Endodermal cell (in vitro differentiated cells): Measurements from ENCODE around the gene RHD. TPM values are rescaled to one million over a fixed set of nuclear protein-coding genes. Genes with fewer than 3 reads are reported as not detected.

Experiments used
- DNase-seq: peaks from one replicate; pipeline ENCODE4 v3.0.0-alpha.2; 2017
- H3K27ac ChIP-seq: 2 replicates; pipeline ENCODE4 v1.5.1; 2013; ENCODE audit warnings: mild to moderate bottlenecking, low read depth, low read length, moderate library complexity
- H3K27me3 ChIP-seq: 2 replicates; pipeline ENCODE4 v1.6.1; 2013; ENCODE audit warnings: mild to moderate bottlenecking, low read length, moderate library complexity; ENCODE audit not compliant: insufficient read depth, control insufficient read depth, poor library complexity, severe bottlenecking
- H3K36me3 ChIP-seq: 2 replicates; pipeline ENCODE4 v1.7.0; 2013; ENCODE audit warnings: mild to moderate bottlenecking, low read length, moderate library complexity; ENCODE audit not compliant: control insufficient read depth, insufficient read depth
- H3K4me1 ChIP-seq: one replicate; pipeline ENCODE4 v1.7.0; 2013; ENCODE audit warnings: low read length; ENCODE audit not compliant: control insufficient read depth, insufficient read depth
- H3K4me3 ChIP-seq: 2 replicates; pipeline ENCODE4 v1.5.1; 2013; ENCODE audit warnings: mild to moderate bottlenecking, low read length, moderate library complexity
- H3K9ac ChIP-seq: 2 replicates; pipeline ENCODE4 v1.6.1; 2013; ENCODE audit warnings: mild to moderate bottlenecking, low read length, moderate library complexity; ENCODE audit not compliant: poor library complexity, severe bottlenecking; ENCODE audit errors: extremely low read depth
- H3K9me3 ChIP-seq: 2 replicates; pipeline ENCODE4 v1.6.1; 2013; ENCODE audit warnings: mild to moderate bottlenecking, low read length, moderate library complexity; ENCODE audit not compliant: control insufficient read depth
- H3K27ac Mint-ChIP-seq: 2 replicates; pipeline ENCODE4 v1.8.0; 2020; ENCODE audit warnings: mixed read lengths
- H3K27me3 Mint-ChIP-seq: 2 replicates; pipeline ENCODE4 v1.8.0; 2021; ENCODE audit warnings: mild to moderate bottlenecking, mixed read lengths; ENCODE audit not compliant: insufficient read depth
- H3K36me3 Mint-ChIP-seq: 2 replicates; pipeline ENCODE4 v1.8.0; 2020; ENCODE audit warnings: low read depth, mixed read lengths
- H3K4me1 Mint-ChIP-seq: 2 replicates; pipeline ENCODE4 v1.8.0; 2020; ENCODE audit warnings: mixed read lengths
- H3K4me3 Mint-ChIP-seq: 2 replicates; pipeline ENCODE4 v1.8.0; 2020; ENCODE audit warnings: mild to moderate bottlenecking, moderate library complexity, mixed read lengths
- H3K9me3 Mint-ChIP-seq: 2 replicates; pipeline ENCODE4 v1.8.0; 2020; ENCODE audit warnings: mild to moderate bottlenecking, mixed read lengths
- WGBS, 2 experiments: methylation state at CpG; one replicate each; pipeline versions ENCODE4 v1.1.5 to v1.1.7; 2013; ENCODE audit warnings: missing lambda C conversion rate in 2 of 2, mixed read lengths in 1 of 2; ENCODE audit not compliant: insufficient coverage in 1 of 2, insufficient read length in 1 of 2; 5-methylcytosine and 5-hydroxymethylcytosine counted together
- total RNA-seq, 2 donors: library from RNA; stranded (reverse); fragmentation: NEBNext Ultra II Directional in 1 of 2; extraction: Animal tissue kit (Norgen Biotek cat#: 25700) in 1 of 2; gene quantifications; 2 replicates in 1 of 2; 3 replicates in 1 of 2; pipeline ENCODE4 v1.2.1, GENCODE V29; 2021
- TF ChIP-seq, protein P1 (sequence below): fragments of 200-600 bp; sonication (generic); conservative IDR thresholded peaks from 2 replicates; pipeline ENCODE4 v1.5.0; 2021; ENCODE audit warnings: antibody characterized with exemption, mild to moderate bottlenecking

RHD gene
- total RNA-seq, 2 donors from 2014 or later, result not detected

DNA sequence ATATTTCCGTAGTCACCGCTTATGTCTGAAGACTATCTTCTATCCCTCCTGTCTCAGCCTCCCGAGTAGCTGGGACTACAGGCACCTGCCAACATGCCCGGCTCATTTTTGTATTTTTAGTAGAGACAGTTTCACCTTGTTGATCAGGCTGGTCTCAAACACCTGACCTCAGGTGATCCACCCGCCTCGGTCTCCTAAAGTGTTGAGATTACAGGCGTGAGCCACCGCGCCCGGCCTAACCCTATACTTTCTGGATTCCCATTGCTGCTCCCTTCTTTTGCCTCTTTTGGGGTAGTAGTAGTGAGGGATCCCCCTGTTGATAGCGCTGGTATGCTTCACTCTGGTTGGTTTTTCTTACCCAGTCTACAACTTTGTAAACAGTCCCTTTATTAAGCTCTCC, 34.3 kb upstream of the RHD start:
- H3K27me3 ChIP-seq, result no peaks in the 10 kb centered on the region
- no peak for DNase-seq
- Mint-ChIP-seq H3K4me1 (peaks cover 15% of the 10 kb centered on the region), H3K4me3 (no peak overlapping the region), H3K27ac (no peak overlapping the region), H3K36me3 (peaks cover 29% of the 10 kb centered on the region), H3K27me3 (no peaks in the 10 kb centered on the region), H3K9me3 (no peaks in the 10 kb centered on the region)
- TF ChIP-seq, protein P1, sequence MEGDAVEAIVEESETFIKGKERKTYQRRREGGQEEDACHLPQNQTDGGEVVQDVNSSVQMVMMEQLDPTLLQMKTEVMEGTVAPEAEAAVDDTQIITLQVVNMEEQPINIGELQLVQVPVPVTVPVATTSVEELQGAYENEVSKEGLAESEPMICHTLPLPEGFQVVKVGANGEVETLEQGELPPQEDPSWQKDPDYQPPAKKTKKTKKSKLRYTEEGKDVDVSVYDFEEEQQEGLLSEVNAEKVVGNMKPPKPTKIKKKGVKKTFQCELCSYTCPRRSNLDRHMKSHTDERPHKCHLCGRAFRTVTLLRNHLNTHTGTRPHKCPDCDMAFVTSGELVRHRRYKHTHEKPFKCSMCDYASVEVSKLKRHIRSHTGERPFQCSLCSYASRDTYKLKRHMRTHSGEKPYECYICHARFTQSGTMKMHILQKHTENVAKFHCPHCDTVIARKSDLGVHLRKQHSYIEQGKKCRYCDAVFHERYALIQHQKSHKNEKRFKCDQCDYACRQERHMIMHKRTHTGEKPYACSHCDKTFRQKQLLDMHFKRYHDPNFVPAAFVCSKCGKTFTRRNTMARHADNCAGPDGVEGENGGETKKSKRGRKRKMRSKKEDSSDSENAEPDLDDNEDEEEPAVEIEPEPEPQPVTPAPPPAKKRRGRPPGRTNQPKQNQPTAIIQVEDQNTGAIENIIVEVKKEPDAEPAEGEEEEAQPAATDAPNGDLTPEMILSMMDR, result no peak
- no peak overlapping the region for H3K27ac ChIP-seq
- peaks cover 31% of the 10 kb centered on the region for H3K36me3 ChIP-seq
- WGBS, 2 experiments, result 92 to 97% methylated on average over 5 to 11 of the region's 11 CpGs
- H3K9ac ChIP-seq, result no peak overlapping the region
- H3K4me3 ChIP-seq, result no peak overlapping the region
- no peaks in the 10 kb centered on the region for H3K9me3 ChIP-seq
- H3K4me1 ChIP-seq, result no peaks in the 10 kb centered on the region

DNA sequence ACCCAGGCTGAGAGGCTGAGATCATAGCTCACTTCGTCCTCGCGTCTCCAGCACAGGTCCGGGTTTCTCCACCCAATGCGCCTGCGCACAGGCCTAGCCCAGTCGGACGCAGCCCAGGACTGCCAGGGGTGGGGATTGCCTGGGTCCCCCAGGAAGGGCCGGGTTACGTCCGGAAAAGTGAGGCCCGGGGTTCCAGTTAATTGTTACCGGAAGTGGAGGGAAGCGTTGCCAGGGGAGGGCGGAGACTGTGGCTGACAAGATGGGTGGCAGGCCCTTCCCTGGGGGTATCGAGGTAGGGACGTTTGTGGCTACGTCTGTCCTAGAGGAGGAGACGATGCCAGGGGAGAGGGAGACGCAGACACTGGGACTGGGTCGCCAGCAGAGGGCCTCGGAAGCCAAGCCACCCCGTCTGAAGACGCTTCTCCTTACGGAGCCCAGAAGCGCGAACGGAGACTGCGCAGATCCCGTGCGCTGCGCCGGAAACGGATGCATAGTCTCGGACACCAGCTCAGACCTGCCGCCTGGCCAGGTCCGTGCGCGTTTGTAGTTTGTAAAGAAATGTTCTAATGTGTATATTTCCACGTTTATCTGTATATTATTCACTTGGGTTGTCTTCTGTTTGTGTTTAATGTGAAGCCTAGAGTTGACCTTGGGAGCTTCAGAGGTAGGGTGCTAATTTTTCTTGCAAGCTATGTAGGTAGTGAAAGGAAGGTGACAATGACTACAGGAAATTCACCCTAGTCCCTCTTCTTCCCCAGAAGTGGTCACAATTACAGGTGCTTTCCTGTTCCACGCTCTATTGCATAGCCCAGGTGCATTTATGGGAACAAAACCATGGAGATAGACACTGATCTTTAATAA, 32.4 kb upstream of the RHD start:
- no peaks in the 10 kb centered on the region for H3K9me3 Mint-ChIP-seq
- H3K27me3 Mint-ChIP-seq, result no peaks in the 10 kb centered on the region
- Histone ChIP-seq H3K9ac (peak overlapping the region; percentile 18), H3K27me3 (no peaks in the 10 kb centered on the region), H3K4me1 (no peaks in the 10 kb centered on the region), H3K9me3 (no peaks in the 10 kb centered on the region), H3K27ac (no peak overlapping the region), H3K4me3 (peak overlapping the region; percentile 74), H3K36me3 (peaks cover 46% of the 10 kb centered on the region)
- H3K36me3 Mint-ChIP-seq, result peaks cover 36% of the 10 kb centered on the region
- H3K4me1 Mint-ChIP-seq, result peaks cover 11% of the 10 kb centered on the region
- WGBS, 2 experiments, result 14 to 36% methylated on average over 10 to 41 of the region's 41 CpGs
- peak overlapping the region; percentile 70 for H3K4me3 Mint-ChIP-seq
- DNase-seq, result peak; percentile 96
- TF ChIP-seq, protein P1, result peak; percentile 86
- peak overlapping the region; percentile 98 for H3K27ac Mint-ChIP-seq

DNA sequence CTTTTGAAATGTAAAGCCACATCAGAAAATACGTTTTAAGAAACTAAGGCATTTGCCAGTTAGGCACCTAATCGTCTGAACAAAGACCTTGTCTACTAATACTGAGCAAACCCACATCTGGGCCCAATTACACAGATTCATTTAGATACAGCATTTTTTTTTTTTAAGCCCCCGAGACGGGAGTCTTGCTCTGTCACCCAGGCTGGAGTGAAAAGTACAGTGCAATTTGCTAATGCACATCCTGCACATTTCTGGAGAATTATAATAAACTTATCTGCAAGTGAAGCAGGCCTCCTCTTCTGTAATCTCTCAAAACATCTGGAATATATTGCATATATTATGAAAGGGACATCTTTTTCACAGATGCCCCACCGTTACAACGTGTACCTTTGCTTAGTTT, 28.4 kb upstream of the RHD start:
- TF ChIP-seq, protein P1, result no peak
- Histone ChIP-seq H3K4me1 (no peaks in the 10 kb centered on the region), H3K36me3 (peaks cover 62% of the 10 kb centered on the region), H3K4me3 (peak overlapping the region; percentile 100), H3K27ac (no peak overlapping the region), H3K27me3 (no peaks in the 10 kb centered on the region), H3K9me3 (no peaks in the 10 kb centered on the region), H3K9ac (no peak overlapping the region)
- Mint-ChIP-seq H3K9me3 (no peaks in the 10 kb centered on the region), H3K27ac (no peak overlapping the region), H3K27me3 (no peaks in the 10 kb centered on the region), H3K4me1 (peaks cover 26% of the 10 kb centered on the region), H3K4me3 (no peak overlapping the region), H3K36me3 (peaks cover 48% of the 10 kb centered on the region)
- 85 to 96% methylated on average over 5 to 6 of the region's 6 CpGs for WGBS, 2 experiments
- DNase-seq, result no peak
